Lower lobe of right lung (tissue), 2 donors: Measurements from ENCODE around the gene CMIP. TPM values are rescaled to one million over a fixed set of nuclear protein-coding genes. Genes with fewer than 3 reads are reported as not detected.

Experiments
- ATAC-seq, 2 donors: fragments of 200-7000 bp; cut with Tn5 transposase; one replicate each; pipeline ENCODE4 v1.9.1; 2020 to 2022; ENCODE audit warnings: mild to moderate bottlenecking in 2 of 2, moderate library complexity in 2 of 2
- DNase-seq: peaks from one replicate; pipeline ENCODE4 v3.0.0-alpha.2; 2020
- H3K27ac ChIP-seq: fragments of 200-600 bp; one replicate; pipeline ENCODE4 v1.8.0; 2022
- H3K27me3 ChIP-seq: fragments of 200-600 bp; one replicate; pipeline ENCODE4 v1.8.0; 2022; ENCODE audit warnings: low read depth
- H3K36me3 ChIP-seq: fragments of 200-600 bp; one replicate; pipeline ENCODE4 v1.8.0; 2022; ENCODE audit warnings: mild to moderate bottlenecking
- H3K4me1 ChIP-seq: fragments of 200-600 bp; one replicate; pipeline ENCODE4 v1.8.0; 2022
- H3K4me3 ChIP-seq: fragments of 200-600 bp; one replicate; pipeline ENCODE4 v1.8.0; 2022; ENCODE audit warnings: mild to moderate bottlenecking
- H3K9me3 ChIP-seq: fragments of 200-600 bp; one replicate; pipeline ENCODE4 v1.8.0; 2022
- CTCF ChIP-seq: fragments of 200-600 bp; IDR thresholded peaks from one replicate; pipeline ENCODE4 v1.8.0; 2022; ENCODE audit warnings: antibody characterized with exemption, mild to moderate bottlenecking
- intact Hi-C: fragments of 100-400 bp; cut with DNase I; formaldehyde crosslinking; loops from one replicate; pipeline ENCODE4 v1.11.0; 2022
- total RNA-seq: library from RNA; stranded (reverse); fragmentation: NEBNext Ultra II Directional; extraction: Animal tissue kit (Norgen Biotek cat#: 25700); gene quantifications from one replicate; pipeline ENCODE4 v1.2.1, GENCODE V29; 2021
- donor health status: DM: no; HTN: yes; CAD: no; lungs with severe emphysema.

CMIP gene
- total RNA-seq, 1 donor from 2014 or later: 77.4 TPM

GRCh38 chr16:81564421-81564911, 119.9 kb downstream of the CMIP start:
- TF ChIP-seq CTCF: no peak

GRCh38 chr16:81565321-81566028, 120.9 kb downstream of the CMIP start:
- Histone ChIP-seq H3K27ac (no peak overlapping the region), H3K9me3 (no peaks in the 10 kb centered on the region), H3K4me1 (peaks cover 27% of the 10 kb centered on the region), H3K4me3 (no peak overlapping the region), H3K36me3 (no peaks in the 10 kb centered on the region), H3K27me3 (no peaks in the 10 kb centered on the region)
- no peak for DNase-seq
- TF ChIP-seq CTCF: no peak
- intact Hi-C loops: no loop called here
- ATAC-seq: no peak

More at GRCh38 chr16:81564421-81564911, 119.9 kb downstream of the CMIP start:
- Histone ChIP-seq H3K4me3 (no peak overlapping the region), H3K9me3 (no peaks in the 10 kb centered on the region), H3K36me3 (no peaks in the 10 kb centered on the region), H3K27ac (no peak overlapping the region), H3K27me3 (no peaks in the 10 kb centered on the region), H3K4me1 (peaks cover 28% of the 10 kb centered on the region)
- intact Hi-C loops: no loop called here
- ATAC-seq (peak in 1 of 2 donors; percentile 18), DNase-seq (no peak)

GRCh38 chr16:81566086-81567007, 121.7 kb downstream of the CMIP start:
- Histone ChIP-seq H3K4me3 (no peak overlapping the region), H3K4me1 (peaks cover 27% of the 10 kb centered on the region), H3K27ac (no peak overlapping the region), H3K36me3 (no peaks in the 10 kb centered on the region), H3K27me3 (no peaks in the 10 kb centered on the region), H3K9me3 (no peaks in the 10 kb centered on the region)
- no peak for TF ChIP-seq CTCF
- intact Hi-C loops: no loop called here
- ATAC-seq (no peak), DNase-seq (no peak)

GRCh38 chr16:81567087-81567486, 122.5 kb downstream of the CMIP start:
- H3K4me3 ChIP-seq: no peak overlapping the region
- no peak for TF ChIP-seq CTCF
- ATAC-seq (no peak), DNase-seq (no peak)
- H3K36me3 ChIP-seq: no peaks in the 10 kb centered on the region
- intact Hi-C loops: no loop called here
- H3K9me3 ChIP-seq: no peaks in the 10 kb centered on the region
- peaks cover 27% of the 10 kb centered on the region for H3K4me1 ChIP-seq
- no peaks in the 10 kb centered on the region for H3K27me3 ChIP-seq
- H3K27ac ChIP-seq: no peak overlapping the region

GRCh38 chr16:81567987-81568748, 123.6 kb downstream of the CMIP start:
- ATAC-seq (peak; percentile 64 to 65), DNase-seq (no peak)
- no peak overlapping the region for H3K4me3 ChIP-seq
- intact Hi-C loops: no loop called here
- H3K27me3 ChIP-seq: no peaks in the 10 kb centered on the region
- no peaks in the 10 kb centered on the region for H3K36me3 ChIP-seq
- H3K4me1 ChIP-seq: peaks cover 27% of the 10 kb centered on the region
- H3K27ac ChIP-seq: no peak overlapping the region
- no peak for TF ChIP-seq CTCF
- H3K9me3 ChIP-seq: no peaks in the 10 kb centered on the region
